Measurements from ENCODE around the gene CHRNA4.

Gene CHRNA4

DNA sequence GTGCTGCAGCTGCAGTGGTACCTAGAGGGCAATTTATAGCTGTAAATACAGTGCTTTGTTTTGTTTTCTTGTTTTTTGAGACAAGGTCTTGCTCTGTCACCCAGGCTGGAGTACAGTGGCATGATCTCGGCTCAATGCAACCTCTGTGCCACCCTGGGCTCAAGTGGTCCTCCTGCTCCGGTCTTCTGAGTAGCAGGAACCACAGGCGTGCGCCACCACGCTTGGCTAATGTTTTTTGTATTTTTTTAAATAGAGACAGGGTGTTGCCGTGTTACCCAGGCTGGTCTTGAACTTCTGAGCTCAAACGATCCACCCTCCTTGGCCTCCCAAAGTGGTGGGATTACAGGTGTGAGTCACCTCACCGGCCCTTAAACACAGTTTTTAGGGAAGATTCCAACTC is 26.8 kb downstream of the CHRNA4 start:
- Histone ChIP-seq H3K4me1 (ENCODE audit: low read length) (no peaks in the 10 kb centered on the region), H3K27me3 (ENCODE audit: low read depth, low read length) (no peaks in the 10 kb centered on the region), H3K4me2 (ENCODE audit: low read length) (no peak overlapping the region)

DNA sequence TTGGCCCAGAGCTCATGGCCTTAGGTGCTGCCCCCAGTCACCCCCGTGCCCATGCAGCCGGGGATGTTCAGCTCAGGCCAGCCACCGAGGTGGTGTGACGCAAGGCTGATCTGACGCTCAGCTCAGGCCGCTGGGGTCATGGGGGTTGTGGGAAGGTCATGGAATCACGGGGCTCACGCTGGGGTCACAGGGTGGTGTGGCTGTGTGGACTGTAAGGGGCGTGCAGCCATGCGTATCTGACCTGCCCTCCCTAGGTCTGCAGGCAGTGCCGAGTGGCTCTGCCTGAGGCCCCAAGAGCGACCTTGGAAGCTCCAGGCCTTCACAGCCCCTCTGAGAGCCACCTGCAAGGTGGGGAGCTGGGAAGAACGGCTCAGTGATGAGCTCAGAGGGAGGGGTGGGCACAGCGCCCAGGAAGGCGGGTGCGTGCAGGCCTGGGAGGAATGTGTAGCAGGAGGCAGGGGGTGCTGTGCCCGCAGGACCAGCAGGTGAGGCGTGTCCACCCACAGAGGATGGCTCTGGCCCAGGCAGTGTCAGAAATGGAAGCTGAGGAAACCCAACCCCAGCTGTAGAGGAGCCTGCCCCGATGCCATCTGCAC is 27.8 kb downstream of the CHRNA4 start:
- no peak overlapping the region for H2AFZ ChIP-seq (ENCODE audit: low read depth, low read length)
- no peaks in the 10 kb centered on the region for H3K9me3 ChIP-seq (ENCODE audit: insufficient read depth, low read length)
- no peak overlapping the region for H3K9ac ChIP-seq (ENCODE audit: low read length)
- no peak overlapping the region for H3K4me2 ChIP-seq (ENCODE audit: low read length)
- H3K27ac ChIP-seq (ENCODE audit: low read length): no peak overlapping the region
- no peaks in the 10 kb centered on the region for H3K36me3 ChIP-seq (replicated peaks; ENCODE audit: low read depth, low read length)
- H3K27me3 ChIP-seq (ENCODE audit: low read depth, low read length): no peaks in the 10 kb centered on the region
- H3K4me3 ChIP-seq (ENCODE audit: low read length): no peak overlapping the region
- no peaks in the 10 kb centered on the region for H4K20me1 ChIP-seq (ENCODE audit: insufficient read depth, low read length)
- TF ChIP-seq EZH2phosphoT487 (IDR thresholded peaks at IDR 0.05; ENCODE audit: low read depth): no peak
- TF ChIP-seq, protein P1, sequence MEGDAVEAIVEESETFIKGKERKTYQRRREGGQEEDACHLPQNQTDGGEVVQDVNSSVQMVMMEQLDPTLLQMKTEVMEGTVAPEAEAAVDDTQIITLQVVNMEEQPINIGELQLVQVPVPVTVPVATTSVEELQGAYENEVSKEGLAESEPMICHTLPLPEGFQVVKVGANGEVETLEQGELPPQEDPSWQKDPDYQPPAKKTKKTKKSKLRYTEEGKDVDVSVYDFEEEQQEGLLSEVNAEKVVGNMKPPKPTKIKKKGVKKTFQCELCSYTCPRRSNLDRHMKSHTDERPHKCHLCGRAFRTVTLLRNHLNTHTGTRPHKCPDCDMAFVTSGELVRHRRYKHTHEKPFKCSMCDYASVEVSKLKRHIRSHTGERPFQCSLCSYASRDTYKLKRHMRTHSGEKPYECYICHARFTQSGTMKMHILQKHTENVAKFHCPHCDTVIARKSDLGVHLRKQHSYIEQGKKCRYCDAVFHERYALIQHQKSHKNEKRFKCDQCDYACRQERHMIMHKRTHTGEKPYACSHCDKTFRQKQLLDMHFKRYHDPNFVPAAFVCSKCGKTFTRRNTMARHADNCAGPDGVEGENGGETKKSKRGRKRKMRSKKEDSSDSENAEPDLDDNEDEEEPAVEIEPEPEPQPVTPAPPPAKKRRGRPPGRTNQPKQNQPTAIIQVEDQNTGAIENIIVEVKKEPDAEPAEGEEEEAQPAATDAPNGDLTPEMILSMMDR (IDR thresholded peaks at IDR 0.05; ENCODE audit: low read depth, low read length): no peak
- H3K79me2 ChIP-seq (ENCODE audit: low read length): no peaks in the 10 kb centered on the region
- no peaks in the 10 kb centered on the region for H3K4me1 ChIP-seq (ENCODE audit: low read length)

More for the DNA sequence above, 26.8 kb downstream of the CHRNA4 start:
- H3K79me2 ChIP-seq (ENCODE audit: low read length): no peaks in the 10 kb centered on the region
- no peak overlapping the region for H2AFZ ChIP-seq (ENCODE audit: low read depth, low read length)
- no peak overlapping the region for H3K4me3 ChIP-seq (ENCODE audit: low read length)
- no peaks in the 10 kb centered on the region for H3K36me3 ChIP-seq (replicated peaks; ENCODE audit: low read depth, low read length)
- no peaks in the 10 kb centered on the region for H4K20me1 ChIP-seq (ENCODE audit: insufficient read depth, low read length)
- no peaks in the 10 kb centered on the region for H3K9me3 ChIP-seq (ENCODE audit: insufficient read depth, low read length)
- TF ChIP-seq EZH2phosphoT487 (IDR thresholded peaks at IDR 0.05; ENCODE audit: low read depth): no peak
- TF ChIP-seq, protein P1 (IDR thresholded peaks at IDR 0.05; ENCODE audit: low read depth, low read length): no peak
- H3K27ac ChIP-seq (ENCODE audit: low read length): no peak overlapping the region
- no peak overlapping the region for H3K9ac ChIP-seq (ENCODE audit: low read length)

DNA sequence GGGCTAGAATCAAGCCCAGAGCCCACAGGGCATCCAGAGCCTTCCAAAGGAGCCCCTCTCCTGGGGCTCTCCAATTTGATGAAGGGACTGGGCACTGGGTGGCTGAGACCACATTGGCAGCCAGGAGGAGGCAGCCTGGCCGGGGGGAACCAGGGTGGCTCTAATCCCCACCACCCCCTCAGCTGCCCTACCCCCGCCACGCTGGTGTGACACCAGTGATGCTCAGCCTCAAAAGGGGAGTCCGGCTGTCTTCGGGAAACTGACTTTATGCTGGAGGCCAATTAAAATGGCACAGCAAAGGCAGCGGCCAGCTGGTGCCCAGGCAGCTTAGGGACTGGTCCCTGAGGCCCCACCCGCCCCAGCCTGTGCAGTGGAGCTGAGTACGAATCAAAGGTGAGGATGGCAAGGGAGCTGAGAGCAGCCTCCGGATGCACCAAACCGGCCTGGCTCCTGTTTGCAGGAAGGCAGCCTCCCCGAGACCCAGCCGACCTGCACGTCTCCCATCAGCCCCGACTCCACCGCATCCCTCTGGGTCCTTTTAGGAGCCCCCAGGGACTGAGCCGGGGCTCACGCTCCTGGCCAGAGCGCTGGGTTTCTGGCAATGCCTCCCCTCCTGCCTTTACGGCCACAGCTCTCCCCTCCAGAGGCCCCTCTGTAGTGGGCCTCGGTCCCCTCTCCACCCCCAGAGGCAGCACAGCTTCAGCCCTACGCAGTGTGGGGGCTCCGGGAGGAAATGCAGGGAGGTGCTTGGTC is 28.5 kb downstream of the CHRNA4 start:
- Histone ChIP-seq H3K36me3 (replicated peaks; ENCODE audit: low read depth, low read length) (no peaks in the 10 kb centered on the region), H3K9me3 (ENCODE audit: insufficient read depth, low read length) (no peaks in the 10 kb centered on the region), H3K4me3 (ENCODE audit: low read length) (no peak overlapping the region), H3K79me2 (ENCODE audit: low read length) (no peaks in the 10 kb centered on the region), H3K4me1 (ENCODE audit: low read length) (no peaks in the 10 kb centered on the region), H3K9ac (ENCODE audit: low read length) (no peak overlapping the region), H3K4me2 (ENCODE audit: low read length) (no peak overlapping the region), H3K27me3 (ENCODE audit: low read depth, low read length) (no peaks in the 10 kb centered on the region), H3K27ac (ENCODE audit: low read length) (no peak overlapping the region), H4K20me1 (ENCODE audit: insufficient read depth, low read length) (no peaks in the 10 kb centered on the region), H2AFZ (ENCODE audit: low read depth, low read length) (no peak overlapping the region)
- no peak for TF ChIP-seq EZH2phosphoT487 (IDR thresholded peaks at IDR 0.05; ENCODE audit: low read depth)
- TF ChIP-seq, protein P1 (IDR thresholded peaks at IDR 0.05; ENCODE audit: low read depth, low read length): no peak

DNA sequence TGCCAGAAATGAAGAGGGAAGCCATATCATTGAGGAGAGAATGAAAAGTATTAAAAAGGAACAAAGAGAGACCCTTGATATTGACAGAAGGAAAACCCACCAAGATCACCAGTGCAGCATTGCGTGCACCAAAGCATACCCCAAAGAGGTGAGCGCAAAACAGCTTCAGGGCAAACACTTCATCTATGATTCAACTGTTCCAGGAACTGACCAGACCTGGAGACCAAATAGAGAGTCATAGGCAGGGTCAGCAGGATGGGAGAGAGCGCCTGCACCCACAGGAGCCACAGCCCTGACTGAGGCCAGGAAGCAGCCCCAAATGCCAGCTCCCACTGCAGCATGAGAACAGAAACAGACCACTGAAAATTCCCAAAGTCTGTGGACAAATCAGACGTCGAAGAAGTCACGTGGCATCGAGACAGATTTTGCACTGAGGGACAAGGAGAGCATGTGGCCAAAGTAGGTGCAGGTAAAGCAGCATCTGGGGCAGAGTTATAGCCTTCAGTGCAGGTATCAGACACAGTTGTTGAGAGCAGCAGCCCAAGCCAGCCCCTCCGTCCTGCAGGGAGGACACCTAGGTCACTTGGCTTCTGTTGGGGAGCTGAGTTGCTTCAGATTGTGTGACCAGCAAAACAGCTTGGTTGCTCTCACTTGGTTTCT is 29.3 kb downstream of the CHRNA4 start:
- Histone ChIP-seq H3K4me2 (ENCODE audit: low read length) (no peak overlapping the region), H3K4me3 (ENCODE audit: low read length) (no peak overlapping the region), H3K79me2 (ENCODE audit: low read length) (no peaks in the 10 kb centered on the region), H3K27ac (ENCODE audit: low read length) (no peak overlapping the region), H3K27me3 (ENCODE audit: low read depth, low read length) (no peaks in the 10 kb centered on the region), H3K4me1 (ENCODE audit: low read length) (no peaks in the 10 kb centered on the region), H4K20me1 (ENCODE audit: insufficient read depth, low read length) (no peaks in the 10 kb centered on the region), H2AFZ (ENCODE audit: low read depth, low read length) (no peak overlapping the region), H3K9me3 (ENCODE audit: insufficient read depth, low read length) (no peaks in the 10 kb centered on the region), H3K9ac (ENCODE audit: low read length) (no peak overlapping the region), H3K36me3 (replicated peaks; ENCODE audit: low read depth, low read length) (no peaks in the 10 kb centered on the region)
- TF ChIP-seq, protein P1 (IDR thresholded peaks at IDR 0.05; ENCODE audit: low read depth, low read length): no peak
- TF ChIP-seq EZH2phosphoT487 (IDR thresholded peaks at IDR 0.05; ENCODE audit: low read depth): no peak

All from OCI-LY3 (cell line).